HEK293 (cell line): Measurements from ENCODE around the gene NEK7.

Experiments used
- CTCF ChIA-PET: fragments of 350-600 bp; formaldehyde crosslinking; extraction: SDS; loops from one replicate; lab custom pipeline; 2021; ENCODE audit warnings: antibody characterized with exemption; lab: Yijun Ruan, JAX
- POLR2A ChIA-PET: fragments of 300-600 bp; formaldehyde crosslinking; extraction: SDS; loops from one replicate; lab custom pipeline; 2020; ENCODE audit warnings: antibody characterized with exemption, inconsistent platforms; lab: Yijun Ruan, JAX
- H3K27ac ChIP-seq: fragments of 200-500 bp; sonication (Bioruptor generic); 2 replicates; pipeline ENCODE4 v1.5.1; 2014; ENCODE audit warnings: low read depth, low read length, control low read depth, inconsistent platforms; ENCODE audit errors: extremely low read depth
- H3K36me3 ChIP-seq, 2 experiments: fragments of 200-500 bp in 1 of 2; sonication (Bioruptor generic) in 1 of 2; 1 replicate in 1 of 2; 2 replicates in 1 of 2; pipeline ENCODE4 v1.5.1; 2014 to 2017; ENCODE audit warnings: inconsistent platforms in 2 of 2, low read length in 2 of 2; ENCODE audit not compliant: control insufficient read depth in 2 of 2, insufficient read depth in 1 of 2
- H3K4me1 ChIP-seq: fragments of 200-500 bp; sonication (Bioruptor generic); 2 replicates; pipeline ENCODE4 v1.5.1; 2014; ENCODE audit warnings: mild to moderate bottlenecking, low read length, inconsistent platforms; ENCODE audit not compliant: control insufficient read depth, insufficient read depth
- H3K4me3 ChIP-seq: 2 replicates; pipeline ENCODE4 v1.5.1; 2011; ENCODE audit warnings: low read depth, mild to moderate bottlenecking, control low read depth, low read length, moderate library complexity
- H3K9me3 ChIP-seq: fragments of 200-500 bp; sonication (Bioruptor generic); 2 replicates; pipeline ENCODE4 v1.5.1; 2014; ENCODE audit warnings: low read depth, low read length, inconsistent platforms; ENCODE audit not compliant: control insufficient read depth, insufficient read depth
- FEZF1 ChIP-seq: fragments of 450-650 bp; formaldehyde crosslinking; IDR thresholded peaks from 2 replicates; pipeline ENCODE4 v1.5.1; 2016; ENCODE audit warnings: missing biosample characterization, missing genetic modification characterization
- OSR2 ChIP-seq: fragments of 450-650 bp; formaldehyde crosslinking; IDR thresholded peaks from 2 replicates; pipeline ENCODE4 v1.5.1; 2016; ENCODE audit warnings: missing biosample characterization, missing genetic modification characterization
- PRDM6 ChIP-seq: fragments of 450-650 bp; formaldehyde crosslinking; IDR thresholded peaks from 2 replicates; pipeline ENCODE4 v1.5.1; 2017; ENCODE audit warnings: missing biosample characterization, missing genetic modification characterization
- ZNF169 ChIP-seq: fragments of 450-650 bp; formaldehyde crosslinking; IDR thresholded peaks from 2 replicates; pipeline ENCODE4 v1.5.1; 2016; ENCODE audit warnings: missing biosample characterization, missing genetic modification characterization
- ZNF174 ChIP-seq: fragments of 450-650 bp; formaldehyde crosslinking; IDR thresholded peaks from 2 replicates; pipeline ENCODE4 v1.5.0; 2017; ENCODE audit warnings: missing biosample characterization, mild to moderate bottlenecking, missing genetic modification characterization
- ZNF19 ChIP-seq: fragments of 450-650 bp; formaldehyde crosslinking; IDR thresholded peaks from 2 replicates; pipeline ENCODE4; 2016; ENCODE audit warnings: missing biosample characterization, missing genetic modification characterization, low read depth
- ZNF2 ChIP-seq: fragments of 450-650 bp; formaldehyde crosslinking; IDR thresholded peaks from 2 replicates; pipeline ENCODE4 v1.5.1; 2016; ENCODE audit warnings: missing biosample characterization, missing genetic modification characterization
- ZNF274 ChIP-seq, 2 experiments: fragments of 200-500 bp in 1 of 2; fragments of 450-650 bp in 1 of 2; sonication (Bioruptor generic) in 1 of 2; formaldehyde crosslinking in 1 of 2; IDR thresholded peaks; 2 replicates each; pipeline versions ENCODE4 v1.5.1 to v1.6.1; 2014 to 2016; ENCODE audit warnings: borderline replicate concordance in 1 of 2, inconsistent platforms in 1 of 2, low read length in 1 of 2, missing biosample characterization in 1 of 2, missing genetic modification characterization in 1 of 2
- ZNF341 ChIP-seq: fragments of 450-650 bp; formaldehyde crosslinking; IDR thresholded peaks from 2 replicates; pipeline ENCODE4; 2016; ENCODE audit warnings: low read depth, missing biosample characterization, missing genetic modification characterization
- ZNF37A ChIP-seq: fragments of 450-650 bp; IDR thresholded peaks from 2 replicates; pipeline ENCODE4 v1.5.1; 2018; ENCODE audit warnings: missing biosample characterization, missing genetic modification characterization
- ZNF623 ChIP-seq: fragments of 450-650 bp; formaldehyde crosslinking; IDR thresholded peaks from 2 replicates; pipeline ENCODE4 v1.5.1; 2016; ENCODE audit warnings: missing biosample characterization, missing genetic modification characterization
- ZNF658 ChIP-seq: fragments of 450-650 bp; formaldehyde crosslinking; IDR thresholded peaks from 2 replicates; pipeline ENCODE4; 2016; ENCODE audit warnings: missing biosample characterization, missing genetic modification characterization
- ZNF776 ChIP-seq: fragments of 450-650 bp; formaldehyde crosslinking; IDR thresholded peaks from 2 replicates; pipeline ENCODE4 v1.5.0; 2017; ENCODE audit warnings: missing biosample characterization, missing genetic modification characterization, borderline replicate concordance
- ZNF843 ChIP-seq: fragments of 450-650 bp; formaldehyde crosslinking; IDR thresholded peaks from 2 replicates; pipeline ENCODE4 v1.5.1; 2016; ENCODE audit warnings: missing biosample characterization, missing genetic modification characterization
- ZSCAN16 ChIP-seq: fragments of 450-650 bp; formaldehyde crosslinking; IDR thresholded peaks from 2 replicates; pipeline ENCODE4 v1.5.1; 2016; ENCODE audit warnings: missing biosample characterization, missing genetic modification characterization
- ZSCAN18 ChIP-seq: fragments of 450-650 bp; formaldehyde crosslinking; IDR thresholded peaks from 2 replicates; pipeline ENCODE4 v1.5.1; 2016; ENCODE audit warnings: missing biosample characterization, missing genetic modification characterization
- ZXDB ChIP-seq: fragments of 450-650 bp; formaldehyde crosslinking; IDR thresholded peaks from 2 replicates; pipeline ENCODE4 v1.5.1; 2016; ENCODE audit warnings: missing biosample characterization, missing genetic modification characterization
- TF ChIP-seq, protein P1 (sequence below): fragments of 450-650 bp; formaldehyde crosslinking; IDR thresholded peaks from 2 replicates; pipeline ENCODE4 v1.5.1; 2016; ENCODE audit warnings: missing biosample characterization, missing genetic modification characterization
- TF ChIP-seq, protein P2 (sequence below): fragments of 450-650 bp; formaldehyde crosslinking; IDR thresholded peaks from 2 replicates; pipeline ENCODE4 v1.5.1; 2016; ENCODE audit warnings: missing biosample characterization, missing genetic modification characterization
- TF ChIP-seq, protein P3 (sequence below): fragments of 450-650 bp; formaldehyde crosslinking; IDR thresholded peaks from 2 replicates; pipeline ENCODE4 v1.5.1; 2016; ENCODE audit warnings: missing biosample characterization, missing genetic modification characterization
- TF ChIP-seq, protein P4 (sequence below): fragments of 450-650 bp; formaldehyde crosslinking; IDR thresholded peaks from 2 replicates; pipeline ENCODE4 v1.5.1; 2016; ENCODE audit warnings: missing biosample characterization, missing genetic modification characterization

NEK7 gene

GRCh38 chr1:198177546-198177945 is 20.7 kb downstream of the NEK7 start:
- Histone ChIP-seq H3K4me1 (peaks cover 49% of the 10 kb centered on the region), H3K27ac (no peak overlapping the region), H3K9me3 (no peaks in the 10 kb centered on the region), H3K4me3 (no peak overlapping the region), H3K36me3 (no peaks in the 10 kb centered on the region)
- POLR2A ChIA-PET = no interaction called here
- TF ChIP-seq PRDM6 (tag by site-specific recombination) (peak; percentile 84), ZNF658 (tag by site-specific recombination) (no peak), ZNF37A (tag by site-specific recombination) (no peak), ZNF169 (tag by site-specific recombination) (no peak), ZSCAN18 (tag by site-specific recombination) (no peak)
- TF ChIP-seq, all 188 proteins: peak for 1
- CTCF ChIA-PET = interaction anchor here (1.2 kb wide), 1 partner anchor 31 kb away, joined by 4 read pairs; no protein-coding TSS in a partner anchor

DNA sequence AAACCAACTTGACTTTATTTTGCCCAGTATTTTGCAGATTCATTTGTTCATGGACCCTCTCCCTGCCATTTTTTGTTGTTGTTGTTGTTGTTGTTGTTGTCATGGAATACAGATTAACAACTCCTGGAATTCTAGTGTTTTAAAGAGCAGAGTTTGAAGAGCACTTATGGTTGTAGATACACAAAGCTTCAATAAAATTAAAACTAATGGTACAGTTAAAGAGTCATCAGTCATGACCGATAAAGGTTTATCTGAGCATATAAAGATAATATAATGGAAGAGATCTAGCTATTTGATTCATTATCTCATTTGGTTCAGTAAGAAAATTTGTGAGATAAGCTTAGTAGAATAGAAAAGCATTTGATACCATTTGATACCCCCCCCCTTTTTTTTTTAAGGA is 21.8 kb downstream of the NEK7 start:
- Histone ChIP-seq H3K4me3 (no peak overlapping the region), H3K36me3 (no peaks in the 10 kb centered on the region), H3K27ac (no peak overlapping the region), H3K4me1 (peaks cover 49% of the 10 kb centered on the region), H3K9me3 (no peaks in the 10 kb centered on the region)
- ChIA-PET POLR2A (no interaction called here), CTCF (no interaction called here)
- TF ChIP-seq OSR2 (tag by site-specific recombination) (no peak), ZXDB (0 out of 2 replicates have a peak, but pooled peaks have one; percentile 40), ZNF843 (tag by site-specific recombination) (peak; percentile 73; the same call in 1 of the 2 replicates), ZNF19 (tag by site-specific recombination) (no peak), ZSCAN16 (peak; percentile 48; the same call in 1 of the 2 replicates), ZNF274 (IDR thresholded peaks at IDR 0.05; ENCODE audit: low read length) (no peak), ZNF274 (tag by site-specific recombination; IDR thresholded peaks at IDR 0.05; ENCODE audit: borderline replicate concordance) (no peak), ZNF658 (tag by site-specific recombination) (no peak), ZNF174 (no peak), ZNF2 (tag by site-specific recombination) (0 out of 2 replicates have a peak, but pooled peaks have one; percentile 27), FEZF1 (tag by site-specific recombination) (peak; percentile 51; the same call in 1 of the 2 replicates), ZNF776 (tag by site-specific recombination) (no peak), ZNF341 (no peak), ZNF623 (no peak)
- TF ChIP-seq, protein P1, sequence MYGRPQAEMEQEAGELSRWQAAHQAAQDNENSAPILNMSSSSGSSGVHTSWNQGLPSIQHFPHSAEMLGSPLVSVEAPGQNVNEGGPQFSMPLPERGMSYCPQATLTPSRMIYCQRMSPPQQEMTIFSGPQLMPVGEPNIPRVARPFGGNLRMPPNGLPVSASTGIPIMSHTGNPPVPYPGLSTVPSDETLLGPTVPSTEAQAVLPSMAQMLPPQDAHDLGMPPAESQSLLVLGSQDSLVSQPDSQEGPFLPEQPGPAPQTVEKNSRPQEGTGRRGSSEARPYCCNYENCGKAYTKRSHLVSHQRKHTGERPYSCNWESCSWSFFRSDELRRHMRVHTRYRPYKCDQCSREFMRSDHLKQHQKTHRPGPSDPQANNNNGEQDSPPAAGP = no peak
- TF ChIP-seq, protein P2, sequence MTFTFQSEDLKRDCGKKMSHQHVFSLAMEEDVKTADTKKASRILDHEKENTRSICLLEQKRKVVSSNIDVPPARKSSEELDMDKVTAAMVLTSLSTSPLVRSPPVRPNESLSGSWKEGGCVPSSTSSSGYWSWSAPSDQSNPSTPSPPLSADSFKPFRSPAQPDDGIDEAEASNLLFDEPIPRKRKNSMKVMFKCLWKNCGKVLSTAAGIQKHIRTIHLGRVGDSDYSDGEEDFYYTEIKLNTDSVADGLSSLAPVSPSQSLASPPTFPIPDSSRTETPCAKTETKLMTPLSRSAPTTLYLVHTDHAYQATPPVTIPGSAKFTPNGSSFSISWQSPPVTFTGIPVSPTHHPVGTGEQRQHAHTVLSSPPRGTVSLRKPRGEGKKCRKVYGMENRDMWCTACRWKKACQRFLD (tag by site-specific recombination) = no peak
- TF ChIP-seq, protein P3, sequence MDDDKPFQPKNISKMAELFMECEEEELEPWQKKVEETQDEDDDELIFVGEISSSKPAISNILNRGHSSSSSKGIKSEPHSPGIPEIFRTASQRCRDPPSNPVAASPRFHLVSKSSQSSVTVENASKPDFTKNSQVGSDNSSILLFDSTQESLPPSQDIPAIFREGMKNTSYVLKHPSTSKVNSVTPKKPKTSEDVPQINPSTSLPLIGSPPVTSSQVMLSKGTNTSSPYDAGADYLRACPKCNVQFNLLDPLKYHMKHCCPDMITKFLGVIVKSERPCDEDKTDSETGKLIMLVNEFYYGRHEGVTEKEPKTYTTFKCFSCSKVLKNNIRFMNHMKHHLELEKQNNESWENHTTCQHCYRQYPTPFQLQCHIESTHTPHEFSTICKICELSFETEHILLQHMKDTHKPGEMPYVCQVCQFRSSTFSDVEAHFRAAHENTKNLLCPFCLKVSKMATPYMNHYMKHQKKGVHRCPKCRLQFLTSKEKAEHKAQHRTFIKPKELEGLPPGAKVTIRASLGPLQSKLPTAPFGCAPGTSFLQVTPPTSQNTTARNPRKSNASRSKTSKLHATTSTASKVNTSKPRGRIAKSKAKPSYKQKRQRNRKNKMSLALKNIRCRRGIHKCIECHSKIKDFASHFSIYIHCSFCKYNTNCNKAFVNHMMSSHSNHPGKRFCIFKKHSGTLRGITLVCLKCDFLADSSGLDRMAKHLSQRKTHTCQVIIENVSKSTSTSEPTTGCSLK (tag by site-specific recombination) = no peak
- TF ChIP-seq, protein P4, sequence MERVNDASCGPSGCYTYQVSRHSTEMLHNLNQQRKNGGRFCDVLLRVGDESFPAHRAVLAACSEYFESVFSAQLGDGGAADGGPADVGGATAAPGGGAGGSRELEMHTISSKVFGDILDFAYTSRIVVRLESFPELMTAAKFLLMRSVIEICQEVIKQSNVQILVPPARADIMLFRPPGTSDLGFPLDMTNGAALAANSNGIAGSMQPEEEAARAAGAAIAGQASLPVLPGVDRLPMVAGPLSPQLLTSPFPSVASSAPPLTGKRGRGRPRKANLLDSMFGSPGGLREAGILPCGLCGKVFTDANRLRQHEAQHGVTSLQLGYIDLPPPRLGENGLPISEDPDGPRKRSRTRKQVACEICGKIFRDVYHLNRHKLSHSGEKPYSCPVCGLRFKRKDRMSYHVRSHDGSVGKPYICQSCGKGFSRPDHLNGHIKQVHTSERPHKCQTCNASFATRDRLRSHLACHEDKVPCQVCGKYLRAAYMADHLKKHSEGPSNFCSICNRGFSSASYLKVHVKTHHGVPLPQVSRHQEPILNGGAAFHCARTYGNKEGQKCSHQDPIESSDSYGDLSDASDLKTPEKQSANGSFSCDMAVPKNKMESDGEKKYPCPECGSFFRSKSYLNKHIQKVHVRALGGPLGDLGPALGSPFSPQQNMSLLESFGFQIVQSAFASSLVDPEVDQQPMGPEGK (tag by site-specific recombination) = no peak
